Measurements from ENCODE around the gene SFXN5. TPM values are rescaled to one million over a fixed set of nuclear protein-coding genes. Genes with fewer than 3 reads are reported as not detected.

Gene SFXN5
- total and polyA plus RNA-seq, 2 of the 4 experiments (the other 2 are of a cell fraction), result 8.6 to 17.0 TPM

- Histone ChIP-seq H3K4me3 (ENCODE audit: insufficient read depth, low read depth, low read length) (no peak overlapping the region), H4K20me1 (ENCODE audit: insufficient read depth, low read length) (no peaks in the 10 kb centered on the region), H3K18ac (ENCODE audit: low read depth, low read length) (no peak overlapping the region), H3K23ac (ENCODE audit: low read depth, low read length) (no peak overlapping the region), H3K9me1 (ENCODE audit: insufficient read depth, low read length) (0 out of 2 replicates have a peak, but pooled peaks cover 5% of the 10 kb centered on the region), H4K91ac (ENCODE audit: insufficient read depth, low read depth, low read length) (no peak overlapping the region), H3K4ac (ENCODE audit: low read depth, low read length) (no peak overlapping the region), H3K9ac (ENCODE audit: low read depth, low read length) (no peak overlapping the region), H2AFZ (replicated peaks; ENCODE audit: low read length, poor library complexity) (no peak overlapping the region), H3K79me1 (ENCODE audit: low read depth in 1 of 2, low read length in 2 of 2) (0 out of 4 replicates have a peak, but pooled peaks cover 0 to 3% of the 10 kb centered on the region in 2 experiments), H3K27me3 (ENCODE audit: control insufficient read depth, insufficient read depth, low read length) (no peaks in the 10 kb centered on the region), H2BK20ac (ENCODE audit: low read depth, low read length) (no peak overlapping the region), H3K14ac (replicated peaks; ENCODE audit: low read depth, low read length) (no peak overlapping the region), H2AK5ac (ENCODE audit: low read depth, low read length) (no peak overlapping the region), H3K27ac (ENCODE audit: insufficient read depth, low read length) (no peak overlapping the region), H3K56ac (ENCODE audit: extremely low read depth, insufficient read depth, low read length) (no peak overlapping the region), H2BK15ac (ENCODE audit: low read depth, low read length) (no peak overlapping the region), H3K4me2 (ENCODE audit: low read depth, low read length) (no peak overlapping the region), H4K8ac (ENCODE audit: low read depth in 2 of 2, low read length in 2 of 2) (no peak overlapping the region), H2BK5ac (ENCODE audit: low read depth, low read length, poor library complexity, severe bottlenecking) (no peak overlapping the region), H3K4me1 (ENCODE audit: control insufficient read depth, insufficient read depth, low read length) (no peaks in the 10 kb centered on the region), H2AK9ac (replicated peaks; ENCODE audit: low read depth, low read length, poor library complexity) (no peak overlapping the region), H3K9me3 (ENCODE audit: control insufficient read depth, insufficient read depth, low read length) (no peaks in the 10 kb centered on the region), H3K36me3 (ENCODE audit: control insufficient read depth, insufficient read depth, low read length) (peaks cover 6% of the 10 kb centered on the region; the same call in 1 of the 2 replicates), H2BK120ac (ENCODE audit: low read depth, low read length) (no peak overlapping the region), H4K5ac (ENCODE audit: low read depth, low read length) (no peak overlapping the region)
- dilution Hi-C loops (cut with HindIII; ENCODE audit: low sequenced_read_pairs, unreplicated experiment) (no loop called here), intact Hi-C loops (cut with micrococcal nuclease) (no loop called here), in situ Hi-C loops (cut with MboI; ENCODE audit: low sequenced_read_pairs) (no loop called here)
- 80% methylated on average over 4 of the region's 9 CpGs; no CpG with 5 or more reads in 1 of the 2 experiments for WGBS, 2 experiments (ENCODE audit: extremely low coverage in 2 of 2, insufficient read length in 1 of 2)
- no peak for DNase-seq
- CTCF ChIA-PET, result interaction anchor here (0.9 kb wide), 1 partner anchor 148 kb away, joined by 3 read pairs; no protein-coding TSS in a partner anchor
- POLR2A ChIA-PET (ENCODE audit: unreplicated experiment), result no interaction called here
- ATAC-seq (ENCODE audit: low read depth), result no peak
- no TSS peak for BruUV-seq (replicated peaks)
- TF ChIP-seq FOS (IDR thresholded peaks at IDR 0.05; ENCODE audit: low read depth, low read length) (no peak), CHD1 (IDR thresholded peaks at IDR 0.05; ENCODE audit: low read depth, low read length) (no peak)
Observed at GRCh38 chr2:73008766-73009135, 62.8 kb downstream of the SFXN5 start.

All from IMR-90 (cell line).